GM18499 (cell line): ENCODE data around the gene CEP170B.

Source experiments
- ATAC-seq: cut with Tn5 transposase; IDR thresholded peaks from one replicate; pipeline ENCODE4 v1.9.1; 2021; ENCODE audit warnings: moderate number of reproducible peaks; ENCODE audit not compliant: insufficient read depth, unreplicated experiment

CEP170B gene

DNA sequence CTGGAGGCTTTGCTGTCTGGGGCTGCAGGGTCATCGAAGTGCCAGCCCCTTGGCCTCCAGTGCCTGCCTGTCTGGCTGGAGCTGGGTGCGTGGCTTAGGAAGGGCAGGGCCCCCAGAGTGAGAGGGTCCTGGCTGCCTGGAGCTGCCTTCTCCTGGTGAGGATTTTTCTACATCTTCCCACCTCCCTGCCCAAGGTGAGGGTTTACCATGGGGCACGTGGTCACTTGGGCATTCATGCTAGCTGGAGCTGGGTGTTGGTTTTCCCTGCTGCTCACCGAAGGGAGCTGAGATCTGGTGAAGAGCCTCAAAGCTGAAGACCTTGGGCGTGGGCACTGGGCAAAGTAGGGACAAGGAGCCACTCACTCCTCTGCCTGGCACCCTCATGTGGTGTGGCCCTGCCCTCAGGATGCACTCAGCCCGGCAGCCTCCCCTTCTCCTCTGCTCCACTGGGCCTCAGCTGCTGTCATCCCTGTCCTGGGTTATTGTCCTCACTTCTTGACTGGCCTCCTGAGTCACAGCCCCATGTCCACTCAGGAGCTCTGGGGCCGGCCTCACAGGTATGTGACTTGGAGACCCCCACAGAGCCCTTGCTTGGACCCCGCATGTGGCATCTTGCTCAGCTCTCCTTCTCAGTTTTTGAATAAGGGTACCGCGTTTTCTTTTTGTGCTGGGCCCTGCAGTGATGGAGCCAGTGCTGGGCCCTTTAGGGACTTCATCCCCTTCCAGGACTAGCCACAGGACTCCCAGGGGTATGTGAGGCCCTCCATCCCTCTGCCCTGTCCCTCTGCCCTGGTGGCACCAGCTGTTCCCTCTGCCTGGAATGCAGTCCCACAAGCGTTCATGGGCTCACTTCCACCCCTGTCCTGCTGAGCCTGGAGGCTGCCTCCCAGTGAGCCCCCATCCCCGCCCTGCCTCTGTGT, 1.6 kb downstream of the CEP170B start:
- no peak for ATAC-seq

DNA sequence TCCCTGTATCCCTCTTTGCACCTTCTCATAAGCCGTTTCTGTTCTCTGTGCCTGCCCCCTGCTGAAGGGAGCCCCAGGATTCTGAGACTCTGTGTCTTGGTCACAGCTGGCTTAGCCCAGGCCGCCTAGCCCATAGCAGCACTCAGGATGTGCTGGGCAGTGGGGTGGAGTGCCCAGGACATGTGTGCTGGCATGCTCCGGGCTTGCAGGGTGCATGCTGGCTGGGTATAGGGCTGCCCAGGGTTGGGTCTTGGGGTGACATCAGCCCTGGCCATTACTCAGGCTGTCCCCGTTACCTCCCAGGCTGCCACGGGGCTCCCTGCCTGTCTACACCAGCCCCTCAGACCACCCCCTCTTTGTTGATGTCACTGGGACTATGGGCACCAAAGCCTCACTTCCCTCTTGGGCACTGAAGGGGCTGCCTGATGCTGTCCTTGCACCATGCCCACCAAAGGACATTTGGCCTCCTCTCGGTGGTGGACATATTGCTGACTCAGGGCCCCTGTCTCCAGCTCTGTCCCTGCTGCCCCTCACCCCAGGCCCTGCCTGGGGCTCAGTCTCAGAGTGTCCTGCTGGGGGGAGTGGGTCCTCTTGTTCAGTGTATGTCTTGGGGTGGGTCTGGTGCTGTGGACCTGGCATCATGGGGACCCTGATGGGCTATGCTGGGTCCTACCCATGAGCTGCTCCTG, 2.4 kb downstream of the CEP170B start:
- ATAC-seq, result no peak

DNA sequence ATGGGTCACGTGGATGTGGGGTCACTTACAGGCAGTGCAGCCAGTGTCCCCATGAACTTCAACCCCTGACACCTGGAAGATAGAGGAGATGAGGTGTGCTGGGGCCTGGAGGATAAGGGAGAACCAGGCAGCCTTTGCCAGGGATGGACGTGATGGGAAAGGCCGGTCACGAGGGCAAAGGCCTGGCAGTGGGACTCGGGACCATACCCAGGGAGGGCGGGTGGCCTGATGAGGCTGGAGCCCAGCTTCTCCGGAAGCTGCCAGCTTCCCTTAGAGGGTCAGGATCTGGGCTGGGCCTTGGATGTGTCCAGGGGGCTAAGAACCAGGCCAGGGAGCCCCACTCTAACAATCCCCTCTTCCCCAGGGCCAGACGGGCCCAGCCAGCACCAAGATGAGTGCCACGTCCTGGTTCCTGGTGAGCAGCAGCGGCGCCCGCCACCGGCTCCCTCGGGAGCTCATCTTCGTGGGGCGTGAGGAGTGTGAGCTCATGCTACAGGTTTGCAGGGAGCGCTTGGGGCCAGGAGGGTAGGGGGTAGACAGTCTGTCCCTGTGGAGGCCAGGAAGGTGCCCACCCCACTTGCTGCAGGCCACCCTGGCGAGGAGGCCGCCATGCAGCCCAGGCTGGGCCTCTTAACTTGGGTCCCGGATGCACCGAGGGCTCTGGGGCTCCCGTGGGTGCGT, 3.1 kb downstream of the CEP170B start:
- no peak for ATAC-seq

DNA sequence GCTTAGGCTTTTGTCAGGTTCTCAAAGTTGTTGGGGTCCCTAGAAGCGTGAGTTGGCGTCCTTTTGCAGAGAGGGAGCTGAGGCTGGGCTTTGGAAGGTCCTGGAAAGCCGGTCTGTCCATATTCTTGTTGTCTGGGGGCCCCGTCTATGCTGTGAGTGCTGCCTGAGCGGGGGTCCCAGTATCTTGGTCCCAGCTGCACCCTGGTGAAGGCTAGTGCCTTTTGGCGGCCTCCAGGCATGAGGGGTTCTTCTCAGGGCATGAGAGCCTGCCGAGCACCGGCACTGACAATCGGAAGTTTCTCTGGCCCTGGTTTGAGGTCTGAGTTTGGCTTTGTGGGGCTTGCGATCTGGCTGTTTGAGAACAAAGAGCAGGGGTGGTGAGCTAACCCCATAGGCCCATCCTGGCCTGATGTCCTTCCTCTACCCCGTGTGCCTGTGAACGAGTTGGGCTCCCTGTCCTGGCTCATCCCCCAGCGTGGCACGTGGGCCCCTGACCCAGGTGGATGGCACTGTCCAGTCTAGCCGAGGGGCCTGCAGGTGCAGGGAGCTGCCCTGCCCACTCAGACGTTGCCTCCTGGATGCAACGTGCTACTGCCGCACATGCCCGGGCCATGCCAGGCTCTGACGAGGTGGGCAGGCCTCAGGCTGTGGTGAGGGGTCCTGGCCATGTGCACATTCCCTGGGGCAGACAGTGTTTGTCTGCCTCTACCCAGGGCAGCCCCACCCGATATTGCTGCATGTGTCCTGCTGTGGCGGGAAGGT, 3.9 kb downstream of the CEP170B start:
- no peak for ATAC-seq

DNA sequence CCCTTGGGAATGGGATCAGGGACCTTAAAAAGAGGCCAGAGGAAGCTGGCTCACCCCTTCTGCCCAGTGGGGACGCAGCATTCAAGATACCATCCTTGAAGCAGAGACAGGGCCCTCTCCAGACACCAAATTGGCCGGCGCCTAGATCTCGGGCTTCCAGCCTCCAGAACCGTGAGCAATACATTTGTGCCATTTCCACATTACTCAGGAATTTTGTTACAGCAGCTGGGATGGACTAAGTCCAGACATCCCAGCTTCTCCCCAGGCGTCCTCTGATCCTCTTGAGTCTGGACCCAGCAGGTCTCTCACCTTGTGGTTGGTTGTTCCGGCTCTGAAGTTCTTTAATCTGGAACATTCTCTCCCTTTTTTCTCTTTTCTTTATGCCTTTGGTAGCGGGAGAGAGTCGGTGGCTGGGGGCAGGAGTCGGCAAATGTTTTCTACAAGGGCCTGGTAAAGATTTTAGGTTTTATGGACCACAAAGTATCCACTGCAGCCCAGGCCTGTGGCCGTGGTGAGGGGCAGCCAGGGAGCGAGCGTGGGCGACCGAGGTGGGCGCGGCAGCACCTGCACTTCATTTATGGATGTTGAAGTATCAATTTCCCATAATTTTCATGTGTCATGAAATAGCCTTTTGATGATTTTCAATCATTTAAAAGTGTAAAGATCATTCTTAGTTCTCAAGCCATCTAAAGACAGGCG, 4.8 kb downstream of the CEP170B start:
- ATAC-seq, result no peak

DNA sequence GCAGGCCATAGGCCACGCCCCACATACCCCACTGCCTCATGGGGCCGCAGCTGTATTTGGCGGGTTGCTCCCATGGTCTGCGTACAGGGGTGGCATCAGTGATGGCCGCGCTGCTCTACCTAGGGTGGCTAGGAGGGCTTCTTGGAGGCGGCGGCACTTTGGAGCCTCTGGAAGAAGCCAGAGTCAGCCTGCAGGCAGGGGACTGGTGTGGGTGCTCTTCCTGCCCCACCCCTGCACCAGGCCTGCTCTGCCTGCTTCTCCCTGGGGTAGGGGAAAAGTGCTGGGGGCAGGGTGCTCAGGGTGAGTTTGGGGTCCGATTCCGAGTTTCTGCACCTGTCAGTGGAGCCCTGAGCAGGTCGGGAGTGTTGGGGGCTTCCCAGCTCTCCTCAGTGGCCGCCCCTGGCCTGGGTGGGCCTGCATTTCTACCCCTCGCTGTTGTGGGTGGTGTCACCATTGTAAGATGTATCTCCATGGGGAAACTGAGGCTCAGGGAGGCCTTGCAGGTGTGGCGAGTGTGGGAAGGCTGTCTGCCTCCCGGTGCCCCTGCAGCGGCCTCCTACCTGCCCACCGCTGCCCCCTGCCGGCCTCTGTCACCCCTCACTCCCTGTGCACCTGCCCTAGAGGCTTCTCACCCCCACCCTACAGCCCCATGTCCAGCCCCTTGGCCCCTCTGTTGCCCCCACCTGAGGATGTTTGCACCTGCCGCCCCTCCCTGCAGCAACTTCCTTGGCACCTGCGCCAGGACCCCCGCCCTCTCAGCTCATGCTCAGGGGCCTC, 5.5 kb downstream of the CEP170B start:
- ATAC-seq, result no peak

DNA sequence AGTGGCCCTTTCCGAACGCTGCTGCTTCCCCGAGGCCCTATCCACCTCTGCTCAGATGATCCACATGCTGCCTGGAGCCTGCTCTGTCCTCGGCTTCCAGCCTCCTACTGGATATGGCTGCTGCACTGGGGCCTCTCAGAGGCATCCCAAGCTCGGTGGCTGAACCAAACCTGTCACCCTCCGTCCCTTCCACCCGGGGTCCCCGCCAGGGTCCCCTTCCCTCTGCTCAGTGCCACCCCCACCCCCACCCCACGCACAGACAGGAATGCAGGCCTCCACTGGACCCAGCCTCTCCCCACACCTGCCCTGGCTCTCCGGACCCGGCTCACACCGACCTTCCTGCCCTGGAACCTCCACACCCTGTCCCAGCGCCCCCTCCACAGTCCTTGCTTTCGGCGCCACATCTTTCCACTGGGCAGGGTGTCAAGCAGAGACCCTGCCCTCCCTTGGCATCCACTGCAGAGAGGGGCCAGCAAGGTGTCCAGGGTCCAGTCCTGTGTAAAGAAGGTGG, 6.1 kb downstream of the CEP170B start:
- no peak for ATAC-seq

DNA sequence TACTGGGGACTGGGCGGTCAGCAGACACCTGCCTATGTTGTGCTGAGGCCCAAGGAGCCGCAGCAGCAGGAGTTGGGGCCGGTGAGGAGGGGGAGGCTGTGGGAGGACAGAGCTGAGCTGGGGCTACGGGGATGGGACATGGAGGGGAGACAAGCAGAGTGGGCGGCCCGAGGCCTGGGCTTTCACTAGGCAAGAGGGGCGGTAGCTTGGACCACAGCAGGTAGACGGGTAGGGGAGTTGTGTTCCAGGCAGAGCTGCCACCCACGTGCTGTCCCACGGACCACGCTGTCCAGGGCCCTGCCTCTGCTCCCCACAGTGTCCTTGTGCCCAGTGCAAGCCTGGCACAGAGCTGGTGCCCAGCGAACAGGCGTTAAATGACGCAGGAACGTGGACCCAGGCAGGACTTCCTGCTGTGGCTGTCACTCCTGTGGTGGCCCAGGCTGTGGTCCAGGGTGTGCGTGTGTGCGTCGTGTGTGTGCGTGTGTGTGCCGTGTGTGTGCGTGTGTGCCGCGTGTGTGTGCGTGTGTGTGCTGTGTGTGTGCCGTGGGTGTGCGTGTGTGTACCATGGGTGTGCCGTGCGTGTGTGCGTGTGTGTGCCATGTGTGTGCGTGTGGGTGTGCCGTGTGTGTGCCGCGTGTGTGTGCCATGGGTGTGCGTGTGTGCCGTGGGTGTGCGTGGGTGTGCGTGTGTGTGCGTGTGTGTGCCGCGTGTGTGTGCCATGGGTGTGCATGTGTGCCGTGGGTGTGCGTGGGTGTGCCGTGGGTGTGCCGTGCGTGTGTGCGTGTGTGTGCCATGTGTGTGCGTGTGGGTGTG, 6.8 kb downstream of the CEP170B start:
- ATAC-seq, result no peak

DNA sequence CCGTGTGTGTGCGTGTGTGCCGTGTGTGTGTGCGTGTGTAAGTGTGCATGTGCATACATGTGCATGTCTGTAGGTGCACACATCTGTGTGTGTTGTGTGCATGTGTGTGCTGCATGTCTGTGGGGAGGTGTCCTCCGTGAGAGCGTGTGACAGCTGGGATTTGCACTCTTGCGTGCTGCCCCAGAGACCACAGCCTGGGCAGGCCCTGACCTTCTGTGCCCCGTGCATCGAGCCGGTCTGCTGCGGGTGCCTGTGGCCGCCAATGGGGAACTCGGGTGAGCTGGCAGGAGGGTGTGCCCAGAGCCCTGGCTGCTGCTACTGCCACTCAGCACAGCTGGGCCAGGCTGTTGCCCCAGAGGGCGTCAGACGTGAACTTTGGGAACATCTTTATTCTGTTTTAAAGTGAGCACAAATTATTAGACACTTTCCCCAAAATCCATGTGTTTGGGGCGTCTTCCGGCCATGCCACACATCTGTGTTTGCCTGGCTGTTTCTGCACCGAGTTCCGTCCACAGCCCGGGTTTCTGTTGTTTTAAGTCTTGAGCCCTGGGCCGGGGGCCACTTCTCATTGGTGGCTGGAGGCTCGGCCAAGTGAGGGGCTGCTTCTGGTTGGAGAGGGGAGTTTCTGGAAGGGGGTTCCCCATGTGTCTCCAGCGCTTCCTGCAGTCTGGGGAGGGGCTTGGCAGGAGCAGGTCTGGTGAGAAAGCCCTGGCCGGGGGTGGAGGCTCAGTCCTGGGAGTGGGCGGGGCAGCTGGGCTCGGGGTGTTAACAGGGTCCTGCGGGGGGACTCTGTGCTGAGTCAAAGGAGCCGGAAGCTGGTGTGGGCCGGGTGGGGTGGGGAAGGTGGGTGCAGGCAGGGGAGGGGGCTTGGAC, 7.6 kb downstream of the CEP170B start:
- ATAC-seq, result no peak

DNA sequence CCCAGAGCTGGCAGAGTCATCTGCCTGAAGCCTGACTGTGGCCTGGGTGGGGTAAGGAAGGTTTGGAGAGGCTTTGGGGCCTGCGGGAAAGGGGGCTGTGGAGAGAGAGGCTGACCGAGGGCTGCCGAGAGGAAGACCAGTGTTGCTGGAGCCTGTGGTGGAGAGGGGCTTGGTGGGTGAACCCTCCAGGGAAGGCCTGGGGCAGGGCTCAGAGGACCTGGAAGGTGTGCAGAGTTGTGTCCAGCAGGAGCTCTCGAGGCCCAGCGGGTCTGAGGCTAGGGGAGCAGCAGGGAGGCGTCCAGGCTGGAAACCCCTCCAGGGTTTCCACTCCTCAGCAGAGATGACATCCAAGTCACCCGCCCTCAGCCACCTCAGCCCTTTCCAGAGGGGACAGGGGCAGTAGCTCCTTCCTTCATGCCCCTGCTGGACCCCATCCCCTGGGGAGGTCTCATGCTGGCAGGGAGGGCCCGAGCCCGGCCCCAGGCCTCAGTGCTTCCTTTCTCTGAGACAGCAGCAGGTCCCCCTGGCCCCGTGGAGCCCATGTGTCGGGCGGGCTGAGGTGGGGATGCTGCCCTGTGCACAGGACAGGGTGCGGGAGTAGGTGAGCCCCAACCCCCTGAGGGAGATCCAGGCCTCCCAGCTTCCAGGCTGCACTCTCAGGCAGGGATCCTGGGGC, 8.4 kb downstream of the CEP170B start:
- ATAC-seq, result no peak

DNA sequence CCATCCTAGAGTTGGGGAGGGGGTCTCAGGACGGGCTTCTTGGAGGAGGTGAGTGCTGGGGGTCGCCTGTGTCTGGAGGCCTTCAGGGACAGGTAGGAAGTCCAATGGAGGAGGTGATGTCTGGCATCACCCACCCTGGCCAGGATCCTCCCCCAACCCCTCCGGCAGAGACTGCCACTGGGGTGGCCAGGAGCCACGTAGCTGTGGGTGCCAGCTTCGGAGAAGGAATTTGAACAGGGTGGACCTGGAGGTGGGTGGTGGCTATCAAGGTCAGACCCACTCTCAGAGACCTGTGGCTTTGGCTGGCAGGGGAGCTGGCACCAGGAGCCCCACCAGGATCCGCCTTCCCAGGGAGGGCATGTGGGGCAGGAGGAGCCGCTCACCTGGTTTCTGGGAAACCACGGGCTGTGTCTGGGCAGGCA, 9.1 kb downstream of the CEP170B start:
- no peak for ATAC-seq

DNA sequence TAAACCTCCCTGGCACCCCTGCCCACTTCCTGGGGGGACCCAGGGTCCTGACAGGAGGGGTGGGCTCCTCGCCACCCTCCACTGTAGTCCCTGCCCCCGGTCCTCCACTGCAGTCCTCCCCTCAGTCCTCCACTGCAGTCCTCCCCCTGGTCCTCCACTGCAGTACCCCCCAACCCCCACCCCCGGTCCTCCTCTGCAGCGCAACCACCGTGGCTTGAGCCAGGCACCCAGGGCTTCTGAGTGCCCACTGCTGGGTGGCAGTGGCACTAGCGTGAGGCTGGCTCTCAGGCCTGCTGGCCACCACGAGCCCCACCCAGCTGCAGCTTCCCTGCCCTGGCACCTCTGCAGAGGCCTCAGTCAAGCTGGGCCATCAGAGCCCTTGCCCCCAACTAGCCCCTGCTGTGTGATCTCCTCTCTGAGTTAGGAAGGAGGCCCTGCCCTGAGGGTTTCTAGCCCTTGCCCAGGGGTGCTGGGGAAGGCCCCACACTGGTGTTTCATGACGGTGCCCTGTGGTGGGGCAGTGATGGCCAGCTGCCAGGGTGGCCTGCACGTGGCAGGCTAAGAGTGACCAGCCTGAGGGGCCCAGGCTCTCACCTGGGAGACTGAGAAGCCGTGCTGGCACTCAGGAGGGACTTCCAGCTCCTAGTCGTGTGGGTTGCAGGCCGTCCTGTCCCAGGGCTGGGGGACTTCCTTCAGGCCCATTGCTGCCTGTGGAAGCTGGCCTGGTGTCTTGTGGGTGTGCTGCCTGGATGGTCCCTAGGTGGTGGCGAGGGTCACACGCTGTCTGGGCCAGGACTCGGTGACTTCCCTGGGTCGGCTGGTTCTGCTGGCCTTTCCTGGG, 9.7 kb downstream of the CEP170B start:
- ATAC-seq, result no peak

DNA sequence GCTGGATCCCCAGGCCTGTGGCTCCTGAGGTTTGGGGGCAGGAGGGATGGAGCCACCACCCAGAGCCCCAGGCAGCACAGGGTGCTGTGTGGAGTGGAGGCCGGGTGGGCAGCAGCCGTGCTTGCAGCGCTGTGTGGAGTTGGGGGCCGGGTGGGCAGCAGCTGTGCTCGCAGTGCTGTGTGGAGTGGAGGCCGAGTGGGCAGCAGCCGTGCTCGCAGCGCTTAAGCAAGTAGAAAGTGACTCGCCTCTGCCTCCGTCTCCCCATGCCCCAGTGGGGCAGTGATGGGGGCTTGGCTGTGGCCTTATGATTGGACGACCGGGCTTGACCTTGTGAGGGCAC, 10.3 kb downstream of the CEP170B start:
- ATAC-seq, result no peak

DNA sequence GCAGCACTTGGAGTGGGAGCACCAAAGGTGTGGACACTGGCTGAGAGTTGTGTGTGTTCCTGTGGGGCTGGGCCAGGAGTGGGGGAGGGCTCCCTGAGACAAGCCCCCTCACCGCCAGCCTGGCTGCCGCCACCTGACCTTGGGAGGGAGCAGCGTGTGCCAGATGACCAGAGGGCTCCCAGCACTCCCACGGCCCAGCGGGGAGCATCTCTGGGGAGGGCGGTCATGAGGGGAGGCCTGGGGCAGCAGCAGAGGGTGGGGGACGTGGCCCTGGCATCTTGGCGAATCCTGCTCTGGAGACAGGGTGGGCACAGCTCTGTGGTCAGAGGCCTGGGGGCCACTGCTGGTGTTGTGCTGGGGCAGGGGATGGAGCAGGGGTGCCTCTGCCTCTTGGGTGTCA, 10.7 kb downstream of the CEP170B start:
- no peak for ATAC-seq

DNA sequence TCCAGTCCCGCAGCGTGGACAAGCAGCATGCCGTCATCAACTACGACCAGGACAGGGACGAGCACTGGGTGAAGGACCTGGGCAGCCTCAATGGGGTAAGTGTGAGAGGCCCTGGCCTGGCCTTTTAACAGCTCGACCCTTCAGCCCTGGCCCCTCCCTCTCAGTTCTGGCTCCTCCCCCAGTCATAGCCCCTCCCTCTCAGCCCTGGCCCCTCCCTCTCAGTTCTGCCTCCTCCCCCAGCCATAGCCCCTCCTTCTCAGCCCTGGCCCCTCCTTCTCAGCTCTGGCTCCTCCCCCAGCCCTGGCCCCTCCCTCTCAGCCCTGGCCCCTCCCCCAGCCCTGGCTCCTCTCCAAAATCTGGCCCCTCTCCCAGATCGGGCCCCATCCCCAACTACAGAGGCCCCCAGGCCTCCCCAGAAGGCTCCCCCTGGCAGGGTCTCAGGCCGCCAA, 11.2 kb downstream of the CEP170B start:
- no peak for ATAC-seq
